ENCODE results near the gene USP46.

DNA sequence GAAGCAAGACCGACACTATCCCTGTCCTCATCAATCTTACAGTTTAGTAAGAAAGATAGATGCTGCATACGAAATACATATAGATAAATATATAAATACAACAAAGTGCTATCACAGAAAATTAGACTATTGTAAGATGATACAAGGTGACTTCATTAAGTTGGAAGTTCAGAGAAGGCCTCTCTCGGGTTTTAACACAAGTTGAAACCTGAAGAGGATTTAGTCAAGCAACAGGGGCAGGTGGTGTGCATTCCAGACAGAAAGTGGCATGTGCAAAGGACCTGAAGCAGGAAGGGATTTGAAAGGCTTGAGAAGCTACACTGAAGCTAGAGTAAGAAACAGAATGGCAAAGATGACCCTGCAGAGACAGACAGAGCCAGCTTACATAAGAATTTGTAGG is 36.5 kb downstream of the USP46 start:
- no peak for TF ChIP-seq POLR2A (IDR thresholded peaks at IDR 0.05; ENCODE audit: low read length)
- TF ChIP-seq GATA1 (IDR thresholded peaks at IDR 0.05; ENCODE audit: low read depth, low read length): no peak

Measured in erythroblast (primary cell).